K562 (cell line): ENCODE results near the gene ACYP2. TPM values are rescaled to one million over a fixed set of nuclear protein-coding genes. Genes with fewer than 3 reads are reported as not detected.

ENCODE experiments used
- ATAC-seq: fragments of 200-7000 bp; cut with Tn5 transposase; 3 replicates; pipeline ENCODE4 v1.9.1; 2020; ENCODE audit warnings: moderate library complexity
- BruUV-seq: library from RNA; stranded (reverse); fragments of 400-500 nt; replicated peaks from 2 replicates; lab custom pipeline; 2021; lab: Mats Ljungman, UMichigan
- CTCF ChIA-PET: fragments of 300-600 bp; formaldehyde crosslinking; extraction: SDS; loops from one replicate; lab custom pipeline; 2021; ENCODE audit warnings: low intra/inter-chr PET ratio; lab: Yijun Ruan, JAX
- POLR2A ChIA-PET: fragments of 300-600, 350-650 bp; sonication (Branson Sonifier 250); formaldehyde crosslinking; extraction: SDS; loops from one replicate; lab custom pipeline; 2021; ENCODE audit warnings: antibody characterized with exemption, inconsistent platforms; lab: Yijun Ruan, JAX
- DNase-seq, 4 experiments: peaks; one replicate each; pipeline versions ENCODE4 v3.0.0 to v3.0.0-alpha.2; 2011 to 2018; ENCODE audit warnings: low spot score in 3 of 4, mixed read lengths in 3 of 4; ENCODE audit errors: extremely low read depth in 1 of 4
- FAIRE-seq: peaks from 2 replicates; lab custom pipeline; 2011; peaks lifted over from hg19 to GRCh38; lab: Jason Lieb, UNC
- H2AFZ ChIP-seq: 2 replicates; pipeline ENCODE4 v1.6.0; 2011; ENCODE audit warnings: low read depth, low read length, control low read depth, inconsistent platforms
- H3K27ac ChIP-seq: fragments of 200-600 bp; 3 replicates; pipeline ENCODE4 v1.8.0; 2011; ENCODE audit warnings: low read depth, mild to moderate bottlenecking, control low read depth, inconsistent platforms, low read length, moderate library complexity, mixed read lengths; ENCODE audit errors: extremely low read depth
- H3K27me3 ChIP-seq, 2 experiments: fragments of 300-600 bp in 1 of 2; 2 replicates in 1 of 2; 3 replicates in 1 of 2; pipeline versions ENCODE4 v1.6.0 to v1.8.0; 2011; ENCODE audit warnings: inconsistent platforms in 2 of 2, low read length in 2 of 2, mild to moderate bottlenecking in 1 of 2, mixed read lengths in 1 of 2, moderate library complexity in 1 of 2; ENCODE audit not compliant: control insufficient read depth in 2 of 2, insufficient read depth in 2 of 2
- H3K36me3 ChIP-seq: fragments of 300-600 bp; 3 replicates; pipeline ENCODE4 v1.8.0; 2011; ENCODE audit warnings: mild to moderate bottlenecking, low read length, inconsistent platforms; ENCODE audit not compliant: control insufficient read depth, insufficient read depth
- H3K4me1 ChIP-seq, 2 experiments: fragments of 200-600 bp in 1 of 2; replicated peaks in 1 of 2; 2 replicates in 1 of 2; 3 replicates in 1 of 2; pipeline versions ENCODE4 v1.5.1 to v1.8.0; 2011; ENCODE audit warnings: inconsistent platforms in 2 of 2, low read length in 2 of 2, mild to moderate bottlenecking in 1 of 2, mixed read lengths in 1 of 2, moderate library complexity in 1 of 2; ENCODE audit not compliant: control insufficient read depth in 2 of 2, insufficient read depth in 2 of 2
- H3K4me2 ChIP-seq: 2 replicates; pipeline ENCODE4 v1.6.1; 2011; ENCODE audit warnings: low read length, control low read depth, inconsistent platforms, mixed read lengths; ENCODE audit not compliant: insufficient read depth
- H3K4me3 ChIP-seq: fragments of 200-600 bp; sonication (generic), shearing (Covaris generic); 2 replicates; pipeline ENCODE4 v1.5.1; 2016; ENCODE audit warnings: control low read depth, inconsistent platforms
- H3K79me2 ChIP-seq: fragments of 200-600 bp; 3 replicates; pipeline ENCODE4 v1.8.0; 2011; ENCODE audit warnings: low read length, inconsistent platforms; ENCODE audit not compliant: control insufficient read depth, insufficient read depth
- H3K9ac ChIP-seq, 2 experiments: 2 replicates each; pipeline versions ENCODE4 v1.6.0 to v1.6.1; 2011; ENCODE audit warnings: low read depth in 2 of 2, low read length in 2 of 2, control low read depth in 1 of 2, inconsistent platforms in 1 of 2, mild to moderate bottlenecking in 1 of 2, mixed read lengths in 1 of 2; ENCODE audit not compliant: insufficient read depth in 1 of 2
- H3K9me1 ChIP-seq: one replicate; pipeline ENCODE4 v1.6.0; 2011; ENCODE audit warnings: inconsistent platforms, mild to moderate bottlenecking, low read length, moderate library complexity; ENCODE audit not compliant: control insufficient read depth, insufficient read depth
- H3K9me3 ChIP-seq: replicated peaks from 2 replicates; pipeline ENCODE4 v1.5.1; 2011; ENCODE audit warnings: low read depth, low read length, inconsistent platforms; ENCODE audit not compliant: control insufficient read depth, insufficient read depth
- H4K20me1 ChIP-seq: replicated peaks from 2 replicates; pipeline ENCODE4 v1.6.1; 2011; ENCODE audit warnings: low read length, inconsistent platforms, mixed read lengths; ENCODE audit not compliant: control insufficient read depth, insufficient read depth
- ADNP ChIP-seq: fragments of 200-800 bp; sonication (Bioruptor generic); IDR thresholded peaks from 2 replicates; pipeline ENCODE4 v1.6.1; 2016; ENCODE audit warnings: missing genetic modification characterization, missing compliant biosample characterization
- CBFB ChIP-seq: sonication (generic); formaldehyde crosslinking; IDR thresholded peaks from 2 replicates; pipeline ENCODE4 v1.4.0; 2020; ENCODE audit warnings: mild to moderate bottlenecking, missing genetic modification reagents
- CEBPB ChIP-seq: fragments of 450-650 bp; IDR thresholded peaks from 2 replicates; pipeline ENCODE4 v1.6.1; 2016; ENCODE audit warnings: missing genetic modification characterization, missing compliant biosample characterization
- CHCHD3 ChIP-seq: fragments of 250-450 bp; sonication (Bioruptor Pico); IDR thresholded peaks from 2 replicates; pipeline ENCODE4 v2.1.2; 2022; ENCODE audit warnings: mild to moderate bottlenecking
- FOS ChIP-seq: IDR thresholded peaks from 3 replicates; pipeline ENCODE4 v1.6.1; 2011; ENCODE audit not compliant: insufficient read length; ENCODE audit errors: extremely low read depth
- HEY1 ChIP-seq: fragments of 250-450 bp; sonication (Bioruptor Pico); IDR thresholded peaks from 2 replicates; pipeline ENCODE4 v1.5.0; 2020; ENCODE audit warnings: mild to moderate bottlenecking, moderate library complexity, borderline replicate concordance
- HNRNPUL1 ChIP-seq: fragments of 200-400 bp; formaldehyde crosslinking; IDR thresholded peaks from 2 replicates; pipeline ENCODE4 v1.6.1; 2017; ENCODE audit warnings: low read length
- MEF2A ChIP-seq: IDR thresholded peaks from 2 replicates; pipeline ENCODE4 v1.6.1; 2011; ENCODE audit warnings: low read depth, mild to moderate bottlenecking, low read length, moderate library complexity; ENCODE audit not compliant: control insufficient read depth
- SMAD3 ChIP-seq: fragments of 450-650 bp; formaldehyde crosslinking; conservative IDR thresholded peaks from 2 replicates; pipeline ENCODE4 v1.4.0; 2020; ENCODE audit warnings: mild to moderate bottlenecking
- SRF ChIP-seq, 2 experiments: fragments of 250-450, 450-650 bp in 1 of 2; sonication (Bioruptor Pico) in 1 of 2; sonication (generic) in 1 of 2; formaldehyde crosslinking; IDR thresholded peaks; 2 replicates each; pipeline versions ENCODE4 v1.5.0 to v1.5.1; 2020 to 2022; ENCODE audit warnings: mild to moderate bottlenecking in 1 of 2, missing genetic modification reagents in 1 of 2
- ZNF197 ChIP-seq: fragments of 200-800 bp; sonication (Bioruptor generic); IDR thresholded peaks from 2 replicates; pipeline ENCODE4 v1.6.1; 2016; ENCODE audit warnings: low read depth, missing genetic modification characterization, missing compliant biosample characterization
- ZNF436 ChIP-seq: fragments of 250-450, 450-650 bp; sonication (Bioruptor Pico); formaldehyde crosslinking; IDR thresholded peaks from 2 replicates; pipeline ENCODE4 v1.7.0; 2020; ENCODE audit warnings: mild to moderate bottlenecking
- WGBS: fragments of 100-300 bp; shearing (Covaris generic); methylation state at CpG from one replicate; pipeline ENCODE4 v1.1.6; 2016; ENCODE audit warnings: low coverage, mixed read lengths; ENCODE audit not compliant: insufficient coverage; ENCODE audit errors: missing lambda C conversion rate; 5-methylcytosine and 5-hydroxymethylcytosine counted together
- in situ Hi-C: fragments of 300-500 bp; cut with MboI; formaldehyde crosslinking; loops from 4 replicates; pipeline ENCODE4 v1.15.0; 2018; ENCODE audit warnings: inconsistent platforms, mixed read lengths
- intact Hi-C: fragments of 100-400 bp; cut with micrococcal nuclease; formaldehyde crosslinking; loops from 2 replicates; pipeline ENCODE4 v1.14.2; 2022
- polyA plus RNA-seq, 8 experiments: library from polyadenylated mRNA; depleted of rRNA in 4 of 8; stranded (reverse) in 5 of 8; unstranded in 3 of 8; fragments of >200 nt; fragmentation: Nextera tagmentation in 2 of 8; fragmentation: Illumina TruSeq in 1 of 8; extraction: Ambion mirVana in 2 of 8; extraction: Trizol in 1 of 8; gene quantifications; 2 replicates each; pipeline versions ENCODE4 v1.2.1 to v1.2.3, GENCODE V29; 2011 to 2014; ENCODE audit warnings: inconsistent platforms in 1 of 8, missing spikeins in 1 of 8
- total RNA-seq, 7 experiments: library from RNA; depleted of rRNA in 6 of 7; stranded (reverse); fragments of >200 nt in 6 of 7; fragmentation: Illumina TruSeq in 2 of 7; extraction: Trizol in 2 of 7; gene quantifications; 2 replicates each; pipeline versions ENCODE4 v1.2.1 to v1.2.3, GENCODE V29; 2011 to 2021; ENCODE audit warnings: low replicate concordance in 1 of 7
- TF ChIP-seq, protein P1 (sequence below): fragments of 450-650 bp; formaldehyde crosslinking; IDR thresholded peaks from 2 replicates; pipeline ENCODE4 v1.4.0; 2022; ENCODE audit warnings: missing genetic modification characterization
- TF ChIP-seq, protein P2 (sequence below): fragments of 450-650 bp; IDR thresholded peaks from 2 replicates; pipeline ENCODE4 v1.6.1; 2016; ENCODE audit warnings: missing biosample characterization, missing genetic modification characterization
- TF ChIP-seq, protein P3 (sequence below): sonication (generic); formaldehyde crosslinking; IDR thresholded peaks from 2 replicates; pipeline ENCODE4 v1.8.1; 2023; ENCODE audit warnings: mild to moderate bottlenecking, missing genetic modification reagents
- TF ChIP-seq, protein P4 (sequence below): fragments of 450-650 bp; conservative IDR thresholded peaks from 2 replicates; pipeline ENCODE4 v1.6.1; 2016; ENCODE audit warnings: missing genetic modification characterization, low read depth, mild to moderate bottlenecking, missing compliant biosample characterization, moderate library complexity

The ACYP2 gene
- total and polyA plus RNA-seq, 9 of the 15 experiments (the other 6 are each of a cell fraction or from before 2014, with no cell fraction given), result 1.0 to 4.1 (median 2.0) TPM

DNA sequence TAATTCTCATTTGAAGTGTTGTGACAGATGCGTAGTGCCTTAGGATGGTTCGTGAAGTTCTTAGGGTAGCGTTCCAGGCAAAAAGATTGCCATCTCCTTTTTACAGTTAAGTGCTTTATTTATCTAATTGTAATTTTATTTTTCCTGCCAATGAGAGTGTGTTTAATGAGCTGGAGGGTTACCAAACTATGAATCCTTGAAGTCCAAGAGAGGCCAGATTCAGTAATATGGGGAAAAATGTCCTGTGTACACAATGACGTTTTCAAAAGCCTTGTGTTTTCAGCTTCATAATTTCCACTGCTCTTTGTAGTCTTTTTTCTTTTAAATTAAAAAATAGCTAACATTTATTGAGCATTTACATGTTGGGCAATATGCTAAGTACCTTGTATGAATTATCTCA is 23.8 kb downstream of the ACYP2 start:
- FAIRE-seq, result no peak
- H2AFZ ChIP-seq, result no peak overlapping the region
- H3K79me2 ChIP-seq, result no peaks in the 10 kb centered on the region
- BruUV-seq, result no TSS peak
- in situ Hi-C loops, result no loop called here
- H3K4me3 ChIP-seq, result no peak overlapping the region
- no peaks in the 10 kb centered on the region for H3K27me3 ChIP-seq
- intact Hi-C loops, result no loop called here
- 59% methylated on average over 4 of the region's 4 CpGs for WGBS
- POLR2A ChIA-PET, result no interaction called here
- TF ChIP-seq FOS (no peak), MEF2A (no peak), SMAD3 (CRISPR knock-in tag) (no peak), SRF (CRISPR knock-in tag; IDR thresholded peaks at IDR 0.05) (no peak), CHCHD3 (no peak), HNRNPUL1 (no peak), HEY1 (CRISPR knock-in tag) (no peak), CBFB (no peak), ZNF197 (CRISPR knock-in tag) (no peak), ZNF436 (CRISPR knock-in tag) (no peak), CEBPB (no peak), ADNP (tag) (no peak)
- TF ChIP-seq, protein P1, sequence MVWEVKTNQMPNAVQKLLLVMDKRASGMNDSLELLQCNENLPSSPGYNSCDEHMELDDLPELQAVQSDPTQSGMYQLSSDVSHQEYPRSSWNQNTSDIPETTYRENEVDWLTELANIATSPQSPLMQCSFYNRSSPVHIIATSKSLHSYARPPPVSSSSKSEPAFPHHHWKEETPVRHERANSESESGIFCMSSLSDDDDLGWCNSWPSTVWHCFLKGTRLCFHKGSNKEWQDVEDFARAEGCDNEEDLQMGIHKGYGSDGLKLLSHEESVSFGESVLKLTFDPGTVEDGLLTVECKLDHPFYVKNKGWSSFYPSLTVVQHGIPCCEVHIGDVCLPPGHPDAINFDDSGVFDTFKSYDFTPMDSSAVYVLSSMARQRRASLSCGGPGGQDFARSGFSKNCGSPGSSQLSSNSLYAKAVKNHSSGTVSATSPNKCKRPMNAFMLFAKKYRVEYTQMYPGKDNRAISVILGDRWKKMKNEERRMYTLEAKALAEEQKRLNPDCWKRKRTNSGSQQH (CRISPR knock-in tag), result no peak
- TF ChIP-seq, protein P2, sequence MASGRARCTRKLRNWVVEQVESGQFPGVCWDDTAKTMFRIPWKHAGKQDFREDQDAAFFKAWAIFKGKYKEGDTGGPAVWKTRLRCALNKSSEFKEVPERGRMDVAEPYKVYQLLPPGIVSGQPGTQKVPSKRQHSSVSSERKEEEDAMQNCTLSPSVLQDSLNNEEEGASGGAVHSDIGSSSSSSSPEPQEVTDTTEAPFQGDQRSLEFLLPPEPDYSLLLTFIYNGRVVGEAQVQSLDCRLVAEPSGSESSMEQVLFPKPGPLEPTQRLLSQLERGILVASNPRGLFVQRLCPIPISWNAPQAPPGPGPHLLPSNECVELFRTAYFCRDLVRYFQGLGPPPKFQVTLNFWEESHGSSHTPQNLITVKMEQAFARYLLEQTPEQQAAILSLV (tag), result no peak
- TF ChIP-seq, protein P3, sequence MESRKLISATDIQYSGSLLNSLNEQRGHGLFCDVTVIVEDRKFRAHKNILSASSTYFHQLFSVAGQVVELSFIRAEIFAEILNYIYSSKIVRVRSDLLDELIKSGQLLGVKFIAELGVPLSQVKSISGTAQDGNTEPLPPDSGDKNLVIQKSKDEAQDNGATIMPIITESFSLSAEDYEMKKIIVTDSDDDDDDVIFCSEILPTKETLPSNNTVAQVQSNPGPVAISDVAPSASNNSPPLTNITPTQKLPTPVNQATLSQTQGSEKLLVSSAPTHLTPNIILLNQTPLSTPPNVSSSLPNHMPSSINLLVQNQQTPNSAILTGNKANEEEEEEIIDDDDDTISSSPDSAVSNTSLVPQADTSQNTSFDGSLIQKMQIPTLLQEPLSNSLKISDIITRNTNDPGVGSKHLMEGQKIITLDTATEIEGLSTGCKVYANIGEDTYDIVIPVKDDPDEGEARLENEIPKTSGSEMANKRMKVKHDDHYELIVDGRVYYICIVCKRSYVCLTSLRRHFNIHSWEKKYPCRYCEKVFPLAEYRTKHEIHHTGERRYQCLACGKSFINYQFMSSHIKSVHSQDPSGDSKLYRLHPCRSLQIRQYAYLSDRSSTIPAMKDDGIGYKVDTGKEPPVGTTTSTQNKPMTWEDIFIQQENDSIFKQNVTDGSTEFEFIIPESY (CRISPR knock-in tag), result no peak
- TF ChIP-seq, protein P4, sequence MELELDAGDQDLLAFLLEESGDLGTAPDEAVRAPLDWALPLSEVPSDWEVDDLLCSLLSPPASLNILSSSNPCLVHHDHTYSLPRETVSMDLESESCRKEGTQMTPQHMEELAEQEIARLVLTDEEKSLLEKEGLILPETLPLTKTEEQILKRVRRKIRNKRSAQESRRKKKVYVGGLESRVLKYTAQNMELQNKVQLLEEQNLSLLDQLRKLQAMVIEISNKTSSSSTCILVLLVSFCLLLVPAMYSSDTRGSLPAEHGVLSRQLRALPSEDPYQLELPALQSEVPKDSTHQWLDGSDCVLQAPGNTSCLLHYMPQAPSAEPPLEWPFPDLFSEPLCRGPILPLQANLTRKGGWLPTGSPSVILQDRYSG (tag), result no peak
- TF ChIP-seq, all 486 proteins: peak for 0
- no peak overlapping the region for H3K4me2 ChIP-seq
- no peaks in the 10 kb centered on the region for H3K36me3 ChIP-seq
- H3K4me1 ChIP-seq, result no peaks in the 10 kb centered on the region
- H3K9me1 ChIP-seq, result no peaks in the 10 kb centered on the region
- ATAC-seq (no peak), DNase-seq (no peak)
- no peaks in the 10 kb centered on the region for H4K20me1 ChIP-seq
- no peak overlapping the region for H3K9ac ChIP-seq
- H3K9me3 ChIP-seq, result no peaks in the 10 kb centered on the region
- no peak overlapping the region for H3K27ac ChIP-seq
- CTCF ChIA-PET, result no interaction called here
